HEK293T (cell line): ENCODE data around the gene GPR34.

Source experiments
- CTCF ChIA-PET: fragments of 350-600 bp; formaldehyde crosslinking; extraction: SDS; loops from one replicate; lab custom pipeline; 2021; ENCODE audit warnings: antibody characterized with exemption, inconsistent platforms; lab: Yijun Ruan, JAX
- POLR2A ChIA-PET: fragments of 350-600 bp; formaldehyde crosslinking; extraction: SDS; loops from one replicate; lab custom pipeline; 2020; ENCODE audit warnings: antibody characterized with exemption, inconsistent platforms; lab: Yijun Ruan, JAX
- DNase-seq: peaks from one replicate; pipeline ENCODE4 v3.0.0; 2012; ENCODE audit warnings: mixed read lengths; ENCODE audit errors: extremely low spot score
- ARNT ChIP-seq: fragments of 450-650 bp; IDR thresholded peaks from 2 replicates; pipeline ENCODE4 v1.6.1; 2017; ENCODE audit warnings: mild to moderate bottlenecking
- BHLHE40 ChIP-seq: fragments of 450-650 bp; IDR thresholded peaks from 2 replicates; pipeline ENCODE4 v1.6.1; 2016; ENCODE audit warnings: mild to moderate bottlenecking, moderate library complexity, borderline replicate concordance
- CTBP1 ChIP-seq: fragments of 450-650 bp; IDR thresholded peaks from 2 replicates; pipeline ENCODE4 v1.6.1; 2016; ENCODE audit warnings: borderline replicate concordance
- ELF4 ChIP-seq: fragments of 450-650 bp; IDR thresholded peaks from 2 replicates; pipeline ENCODE4 v1.6.1; 2017; ENCODE audit warnings: antibody characterized with exemption
- FOXA1 ChIP-seq: fragments of 450-650 bp; IDR thresholded peaks from 2 replicates; pipeline ENCODE4 v1.6.1; 2016; ENCODE audit warnings: mild to moderate bottlenecking
- FOXK2 ChIP-seq: fragments of 450-650 bp; IDR thresholded peaks from 2 replicates; pipeline ENCODE4 v1.6.1; 2016; ENCODE audit warnings: mild to moderate bottlenecking
- FOXM1 ChIP-seq: fragments of 450-650 bp; IDR thresholded peaks from 2 replicates; pipeline ENCODE4 v1.6.1; 2017; ENCODE audit warnings: mild to moderate bottlenecking, borderline replicate concordance
- HDGF ChIP-seq: fragments of 450-650 bp; IDR thresholded peaks from 2 replicates; pipeline ENCODE4 v1.6.1; 2017; ENCODE audit warnings: antibody characterized with exemption, borderline replicate concordance
- L3MBTL2 ChIP-seq: fragments of 450-650 bp; conservative IDR thresholded peaks from 2 replicates; pipeline ENCODE4 v1.6.1; 2016; ENCODE audit warnings: mild to moderate bottlenecking
- LEF1 ChIP-seq: fragments of 450-650 bp; IDR thresholded peaks from 2 replicates; pipeline ENCODE4 v1.6.1; 2017; ENCODE audit warnings: mild to moderate bottlenecking, borderline replicate concordance
- NFRKB ChIP-seq: fragments of 450-650 bp; IDR thresholded peaks from 2 replicates; pipeline ENCODE4 v1.6.1; 2016; ENCODE audit warnings: mild to moderate bottlenecking, moderate library complexity
- SP1 ChIP-seq: fragments of 450-650 bp; IDR thresholded peaks from 2 replicates; pipeline ENCODE4 v1.6.1; 2017
- SUZ12 ChIP-seq: fragments of 450-650 bp; IDR thresholded peaks from 2 replicates; pipeline ENCODE4 v1.6.1; 2016; ENCODE audit warnings: mild to moderate bottlenecking
- TARDBP ChIP-seq: fragments of 450-650 bp; IDR thresholded peaks from 2 replicates; pipeline ENCODE4 v1.6.1; 2016
- ZNF384 ChIP-seq: fragments of 450-650 bp; IDR thresholded peaks from 2 replicates; pipeline ENCODE4 v1.6.1; 2016
- TF ChIP-seq, protein P1 (sequence below): fragments of 450-650 bp; IDR thresholded peaks from 2 replicates; pipeline ENCODE4 v1.6.1; 2016

The GPR34 gene

DNA sequence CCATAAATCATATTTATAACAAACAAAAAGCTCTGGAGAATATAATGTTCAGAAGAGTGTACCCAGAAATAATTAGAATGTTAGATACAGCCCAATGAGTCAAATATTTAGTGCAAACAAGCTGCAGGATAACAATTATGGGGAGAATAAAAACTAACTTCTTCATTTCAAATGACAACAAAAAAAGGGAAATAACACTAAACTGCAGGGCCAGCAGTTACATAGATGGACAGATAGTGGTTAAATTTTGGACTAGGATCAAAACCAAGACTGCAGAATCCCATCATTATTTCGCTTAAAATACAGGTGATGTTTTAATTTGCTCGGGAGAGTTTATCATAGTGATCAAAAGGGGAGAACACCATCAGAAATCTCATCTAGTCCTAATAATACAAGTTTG is 617 bp upstream of the GPR34 start:
- DNase-seq: no peak
- TF ChIP-seq ZNF384 (no peak), SUZ12 (no peak), ELF4 (no peak), CTBP1 (no peak), BHLHE40 (no peak), L3MBTL2 (no peak)
- ChIA-PET POLR2A (no interaction called here), CTCF (no interaction called here)

DNA sequence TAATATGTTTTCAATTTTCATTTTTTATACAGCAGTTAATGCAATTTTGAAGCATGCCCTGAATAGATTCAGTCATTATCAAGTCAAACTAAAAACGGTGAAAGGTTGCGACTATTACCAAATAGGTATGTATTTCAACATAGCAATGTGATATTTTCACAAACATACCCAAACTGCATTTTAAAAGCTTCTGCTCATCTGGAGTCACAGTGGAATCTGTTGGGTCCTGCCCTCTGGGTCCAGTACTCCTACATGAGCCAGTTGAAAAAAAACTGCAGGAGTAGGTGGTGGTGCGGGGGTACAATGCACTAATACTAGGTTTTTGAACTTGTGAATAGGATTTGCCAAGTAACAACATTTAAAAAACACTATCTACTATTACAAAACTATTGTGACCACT is 938 bp downstream of the GPR34 start:
- ChIA-PET CTCF (no interaction called here), POLR2A (no interaction called here)
- TF ChIP-seq ZNF384 (no peak), TARDBP (no peak), ELF4 (no peak), LEF1 (no peak), HDGF (no peak), L3MBTL2 (no peak), SUZ12 (no peak), FOXK2 (no peak)
- DNase-seq: no peak

DNA sequence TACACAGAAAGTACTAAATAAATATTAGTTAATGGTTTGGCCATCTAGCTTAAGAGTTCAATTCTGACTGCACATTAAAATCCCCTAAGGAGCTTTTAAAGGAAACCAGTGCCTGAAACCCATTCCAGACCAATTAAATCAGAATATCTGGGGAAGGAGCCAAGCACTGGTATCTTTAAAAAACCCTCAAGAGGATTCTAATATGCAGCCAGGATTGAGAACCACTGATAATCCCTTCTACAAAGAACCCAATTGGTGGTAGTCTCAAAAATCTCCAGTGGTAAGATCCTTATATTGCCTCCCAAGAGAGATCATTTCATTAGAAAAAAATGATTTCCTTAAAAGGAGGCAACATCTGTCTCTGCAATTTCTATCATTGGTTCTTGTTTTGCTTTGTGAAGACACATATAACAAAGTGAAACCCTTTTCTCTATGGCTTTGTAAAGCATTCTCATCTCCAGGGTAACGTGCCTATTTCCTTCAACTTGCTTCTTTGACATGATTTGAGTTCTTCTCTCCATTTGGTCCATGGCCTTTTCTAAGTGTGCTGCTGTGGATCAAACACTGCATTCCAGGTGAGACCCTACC is 3.5 kb downstream of the GPR34 start:
- no peak for TF ChIP-seq BHLHE40
- TF ChIP-seq ELF4: no peak
- TF ChIP-seq HDGF: no peak
- no peak for TF ChIP-seq FOXM1
- no peak for TF ChIP-seq LEF1
- no peak for TF ChIP-seq FOXA1
- TF ChIP-seq L3MBTL2: no peak
- TF ChIP-seq SP1: no peak
- TF ChIP-seq, protein P1, sequence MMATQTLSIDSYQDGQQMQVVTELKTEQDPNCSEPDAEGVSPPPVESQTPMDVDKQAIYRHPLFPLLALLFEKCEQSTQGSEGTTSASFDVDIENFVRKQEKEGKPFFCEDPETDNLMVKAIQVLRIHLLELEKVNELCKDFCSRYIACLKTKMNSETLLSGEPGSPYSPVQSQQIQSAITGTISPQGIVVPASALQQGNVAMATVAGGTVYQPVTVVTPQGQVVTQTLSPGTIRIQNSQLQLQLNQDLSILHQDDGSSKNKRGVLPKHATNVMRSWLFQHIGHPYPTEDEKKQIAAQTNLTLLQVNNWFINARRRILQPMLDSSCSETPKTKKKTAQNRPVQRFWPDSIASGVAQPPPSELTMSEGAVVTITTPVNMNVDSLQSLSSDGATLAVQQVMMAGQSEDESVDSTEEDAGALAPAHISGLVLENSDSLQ: no peak
- no peak for TF ChIP-seq FOXK2
- TF ChIP-seq CTBP1: no peak
- no peak for TF ChIP-seq ARNT
- no peak for TF ChIP-seq SUZ12
- TF ChIP-seq TARDBP: no peak
- TF ChIP-seq NFRKB: no peak
- TF ChIP-seq ZNF384: no peak
- CTCF ChIA-PET: no interaction called here
- DNase-seq: no peak
- POLR2A ChIA-PET: no interaction called here

DNA sequence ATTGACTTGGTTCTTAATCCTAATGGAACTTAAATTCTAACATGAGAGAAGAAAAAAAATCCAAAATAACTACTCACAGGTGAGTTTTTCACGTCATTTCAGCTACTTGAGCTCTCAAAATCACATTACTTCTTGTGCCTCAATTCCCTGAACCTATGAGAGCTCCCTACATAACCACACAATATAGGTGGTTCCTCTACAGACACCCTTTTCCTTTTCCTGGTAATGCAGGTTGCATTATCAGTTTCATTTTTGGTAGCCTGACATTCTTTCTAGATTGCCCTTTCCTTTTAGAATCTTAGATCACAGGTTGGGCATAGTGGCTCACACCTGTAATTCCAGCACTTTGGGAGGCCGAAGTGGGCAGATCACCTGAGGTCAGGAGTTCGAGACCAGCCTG is 4.3 kb downstream of the GPR34 start:
- POLR2A ChIA-PET: no interaction called here
- CTCF ChIA-PET: no interaction called here
- TF ChIP-seq HDGF (no peak), LEF1 (no peak), BHLHE40 (no peak), ELF4 (no peak), NFRKB (no peak), SUZ12 (no peak), SP1 (no peak), FOXM1 (no peak)
- TF ChIP-seq, protein P1: no peak
- DNase-seq: no peak

DNA sequence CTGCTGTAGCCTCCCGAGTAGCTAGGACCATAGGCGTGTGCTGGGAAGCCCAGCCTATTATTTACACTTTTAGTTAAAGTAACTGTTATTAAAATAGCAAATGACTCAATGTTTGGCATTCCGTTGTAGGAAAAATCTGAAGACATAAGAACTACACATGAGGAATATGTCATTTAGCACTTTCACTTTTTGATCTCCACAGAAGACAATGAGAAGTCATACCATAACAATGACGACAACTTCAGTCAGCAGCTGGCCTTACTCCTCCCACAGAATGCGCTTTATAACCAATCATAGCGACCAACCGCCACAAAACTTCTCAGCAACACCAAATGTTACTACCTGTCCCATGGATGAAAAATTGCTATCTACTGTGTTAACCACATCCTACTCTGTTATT is 6.7 kb downstream of the GPR34 start:
- no peak for DNase-seq

DNA sequence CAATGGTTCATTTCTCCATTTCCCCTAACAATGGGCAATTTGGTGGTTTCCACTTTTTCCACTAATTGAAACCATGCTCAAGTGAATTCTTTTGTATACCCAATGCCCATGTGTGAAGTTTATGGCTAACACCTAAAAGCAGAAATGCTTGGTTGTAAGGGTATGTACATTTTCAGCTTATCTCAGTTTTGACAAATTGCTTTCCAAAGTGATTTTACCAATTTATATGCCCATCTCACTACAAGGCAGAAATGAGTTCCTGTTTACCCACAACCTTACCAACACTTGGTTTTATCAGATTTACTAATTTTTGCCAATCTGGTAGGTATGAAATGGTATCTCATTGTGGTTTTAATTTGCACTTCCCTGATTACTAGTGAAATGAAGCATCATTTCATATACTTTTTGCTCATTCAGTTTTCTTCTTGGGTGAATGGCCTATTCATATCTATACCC is 14.8 kb downstream of the GPR34 start:
- TF ChIP-seq HDGF (no peak), L3MBTL2 (no peak), NFRKB (no peak), SUZ12 (no peak), FOXA1 (no peak), LEF1 (no peak), ARNT (no peak), TARDBP (no peak), CTBP1 (no peak), FOXM1 (no peak), BHLHE40 (no peak), SP1 (no peak), ZNF384 (no peak), FOXK2 (no peak), ELF4 (no peak)
- TF ChIP-seq, protein P1: no peak
- POLR2A ChIA-PET: no interaction called here
- no peak for DNase-seq
- CTCF ChIA-PET: no interaction called here

More for the DNA sequence above, 6.7 kb downstream of the GPR34 start:
- CTCF ChIA-PET: no interaction called here
- POLR2A ChIA-PET: no interaction called here
- TF ChIP-seq NFRKB (no peak), ARNT (no peak), CTBP1 (no peak), L3MBTL2 (no peak), TARDBP (no peak), FOXK2 (no peak), ZNF384 (no peak), BHLHE40 (no peak), HDGF (no peak), SP1 (no peak), FOXA1 (no peak), LEF1 (no peak), FOXM1 (no peak), SUZ12 (no peak)
- TF ChIP-seq, protein P1: no peak
